A549 (cell line): Measurements from ENCODE around the gene RAPGEF2. TPM values are rescaled to one million over a fixed set of nuclear protein-coding genes. Genes with fewer than 3 reads are reported as not detected.

ENCODE experiments used
- ATAC-seq, 2 experiments: fragments of 200-7000 bp in 1 of 2; fragments of >200 bp in 1 of 2; cut with Nextera tagmentation in 1 of 2; cut with Tn5 transposase in 1 of 2; 3 replicates each; pipeline versions ENCODE4 v1.8.0 to v1.9.1; 2018 to 2020; ENCODE audit warnings: mild to moderate bottlenecking in 1 of 2, moderate library complexity in 1 of 2
- CTCF ChIA-PET: fragments of 300-600 bp; sonication (Branson Sonifier 250); formaldehyde crosslinking; extraction: SDS; loops from one replicate; lab custom pipeline; 2021; ENCODE audit warnings: antibody characterized with exemption, inconsistent platforms; lab: Yijun Ruan, JAX
- POLR2A ChIA-PET: fragments of 350-600 bp; formaldehyde crosslinking; extraction: SDS; loops from one replicate; lab custom pipeline; 2021; ENCODE audit warnings: antibody characterized with exemption, inconsistent platforms; lab: Yijun Ruan, JAX
- DNase-seq, 2 experiments: peaks; one replicate each; pipeline versions ENCODE4 v3.0.0 to v3.0.0-alpha.2; 2011 to 2016; ENCODE audit warnings: low read depth in 1 of 2, low spot score in 1 of 2
- FAIRE-seq: peaks from 2 replicates; lab custom pipeline; 2011; peaks lifted over from hg19 to GRCh38; lab: Jason Lieb, UNC
- H3K27ac ChIP-seq, 2 experiments: fragments of >200 bp; sonication (Bioruptor Twin); formaldehyde crosslinking; 3 replicates each; pipeline ENCODE4 v1.5.1; 2016 to 2017
- H3K4me1 ChIP-seq: fragments of >200 bp; sonication (Bioruptor Twin); formaldehyde crosslinking; 3 replicates; pipeline ENCODE4 v1.6.1; 2016
- H3K4me2 ChIP-seq: fragments of >200 bp; sonication (Bioruptor Twin); formaldehyde crosslinking; 3 replicates; pipeline ENCODE4 v1.6.1; 2016
- H3K4me3 ChIP-seq: fragments of >200 bp; sonication (Bioruptor Twin); formaldehyde crosslinking; 3 replicates; pipeline ENCODE4 v1.5.1; 2016
- H3K9me3 ChIP-seq: fragments of >200 bp; sonication (Bioruptor Twin); formaldehyde crosslinking; 3 replicates; pipeline ENCODE4 v1.6.1; 2016
- ATOH8 ChIP-seq: fragments of 250-450 bp; sonication (Bioruptor Pico); IDR thresholded peaks from 2 replicates; pipeline ENCODE4 v1.5.0; 2020; ENCODE audit warnings: low read depth, mild to moderate bottlenecking, moderate library complexity
- BCL3 ChIP-seq: fragments of >200 bp; sonication (Bioruptor Twin); formaldehyde crosslinking; IDR thresholded peaks from 3 replicates; pipeline ENCODE4 v1.6.1; 2016
- CEBPB ChIP-seq, 2 experiments: fragments of >200 bp in 1 of 2; sonication (Bioruptor Twin) in 1 of 2; formaldehyde crosslinking in 1 of 2; IDR thresholded peaks; 2 replicates each; pipeline ENCODE4 v1.6.1; 2012 to 2016
- CHD2 ChIP-seq: fragments of 150-350 bp; IDR thresholded peaks from 2 replicates; pipeline ENCODE4 v1.6.1; 2014; ENCODE audit warnings: low read length; ENCODE audit not compliant: partially characterized antibody
- EHF ChIP-seq: fragments of 250-450 bp; sonication (Bioruptor Pico); IDR thresholded peaks from 2 replicates; pipeline ENCODE4 v1.5.0; 2020; ENCODE audit warnings: mild to moderate bottlenecking
- ELK1 ChIP-seq: fragments of 150-350 bp; IDR thresholded peaks from 2 replicates; pipeline ENCODE4 v1.6.1; 2014; ENCODE audit warnings: low read depth, mild to moderate bottlenecking, low read length
- FOXS1 ChIP-seq: fragments of 250-450 bp; sonication (Bioruptor Pico); IDR thresholded peaks from 2 replicates; pipeline ENCODE4 v1.5.0; 2020; ENCODE audit warnings: mild to moderate bottlenecking, moderate library complexity
- GATA3 ChIP-seq: IDR thresholded peaks from 2 replicates; pipeline ENCODE4 v1.6.1; 2012; ENCODE audit warnings: borderline replicate concordance
- HMGXB4 ChIP-seq: fragments of 250-450 bp; sonication (Bioruptor Pico); IDR thresholded peaks from 2 replicates; pipeline ENCODE4 v1.5.0; 2021; ENCODE audit warnings: mild to moderate bottlenecking, moderate library complexity, borderline replicate concordance
- HOXA7 ChIP-seq: fragments of 250-450 bp; sonication (Bioruptor Pico); IDR thresholded peaks from 2 replicates; pipeline ENCODE4 v1.5.0; 2020; ENCODE audit warnings: mild to moderate bottlenecking, moderate library complexity
- MAFK ChIP-seq: fragments of 450-650 bp; IDR thresholded peaks from 2 replicates; pipeline ENCODE4 v1.6.1; 2014; ENCODE audit not compliant: partially characterized antibody
- PHF8 ChIP-seq: fragments of 200-600 bp; sonication (generic); IDR thresholded peaks from 2 replicates; pipeline ENCODE4 v1.6.1; 2016; ENCODE audit warnings: low read depth, mild to moderate bottlenecking, antibody characterized with exemption, moderate library complexity, borderline replicate concordance
- RAD21 ChIP-seq, 2 experiments: fragments of >200 bp in 1 of 2; sonication (Bioruptor Twin) in 1 of 2; formaldehyde crosslinking in 1 of 2; IDR thresholded peaks in 1 of 2; conservative IDR thresholded peaks in 1 of 2; 2 replicates in 1 of 2; 3 replicates in 1 of 2; pipeline ENCODE4 v1.6.1; 2012 to 2018; ENCODE audit warnings: inconsistent platforms in 1 of 2
- RCOR1 ChIP-seq: fragments of 150-350 bp; IDR thresholded peaks from 2 replicates; pipeline ENCODE4 v1.6.1; 2014; ENCODE audit warnings: antibody characterized with exemption, low read length, low read depth
- SMC3 ChIP-seq: fragments of >200 bp; sonication (Bioruptor Twin); formaldehyde crosslinking; IDR thresholded peaks from 3 replicates; pipeline ENCODE4 v1.6.1; 2018; ENCODE audit warnings: inconsistent platforms
- TFCP2L1 ChIP-seq: fragments of 250-450 bp; sonication (Bioruptor Pico); IDR thresholded peaks from 2 replicates; pipeline ENCODE4 v1.5.0; 2021; ENCODE audit warnings: mild to moderate bottlenecking
- ZNF302 ChIP-seq: fragments of 250-450 bp; sonication (Bioruptor Pico); IDR thresholded peaks from 2 replicates; pipeline ENCODE4 v1.9.0; 2021; ENCODE audit warnings: inconsistent platforms, mild to moderate bottlenecking, moderate library complexity
- WGBS: methylation state at CpG from one replicate; pipeline ENCODE4 v1.1.6; 2017; ENCODE audit errors: missing lambda C conversion rate; 5-methylcytosine and 5-hydroxymethylcytosine counted together
- polyA plus RNA-seq, 4 experiments: library from polyadenylated mRNA; depleted of rRNA in 3 of 4; stranded (reverse); fragments of >200 nt; fragmentation: RNase III in 1 of 4; extraction: RNeasy Plus Mini Kit Qiagen cat#74134 plus additional on column Dnase treatment in 1 of 4; gene quantifications; 2 replicates in 3 of 4; 3 replicates in 1 of 4; pipeline ENCODE4 v1.2.3, GENCODE V29; 2011 to 2017

RAPGEF2 gene
- polyA plus RNA-seq, 2 of the 4 experiments (the other 2 are of a cell fraction): 10.7 to 31.8 TPM

GRCh38 chr4:159256037-159256436 lies 153.2 kb downstream of the RAPGEF2 start (continued):
- no peak for TF ChIP-seq HMGXB4 (CRISPR knock-in tag)
- TF ChIP-seq MAFK: no peak
- TF ChIP-seq CEBPB (IDR thresholded peaks at IDR 0.05): no peak
- TF ChIP-seq SMC3: no peak

- ATAC-seq: no peak
- Histone ChIP-seq H3K4me1 (no peaks in the 10 kb centered on the region), H3K4me3 (no peak overlapping the region), H3K4me2 (no peak overlapping the region), H3K27ac (no peak overlapping the region), H3K9me3 (no peaks in the 10 kb centered on the region)
- TF ChIP-seq SMC3: no peak
- TF ChIP-seq MAFK: peak; percentile 55
- ChIA-PET CTCF (no interaction called here), POLR2A (no interaction called here)
- no peak for FAIRE-seq
- 87% methylated on average over 4 of the region's 4 CpGs for WGBS
- no peak for DNase-seq
Observed at GRCh38 chr4:159258889-159259560, 156.1 kb downstream of the RAPGEF2 start.

GRCh38 chr4:159264057-159264456 lies 161.2 kb downstream of the RAPGEF2 start:
- DNase-seq: no peak
- ChIA-PET POLR2A (no interaction called here), CTCF (no interaction called here)
- TF ChIP-seq RCOR1 (no peak), ATOH8 (CRISPR knock-in tag) (no peak), BCL3 (no peak), HOXA7 (CRISPR knock-in tag) (no peak), EHF (no peak), TFCP2L1 (CRISPR knock-in tag) (no peak), CHD2 (no peak), PHF8 (no peak), ELK1 (no peak), FOXS1 (no peak), ZNF302 (CRISPR knock-in tag) (no peak), RAD21 (conservative IDR thresholded peaks at IDR 0.05 in 1 of 2, IDR thresholded peaks at IDR 0.05 in 1 of 2) (no peak), GATA3 (no peak)
- WGBS: 89% methylated on average over 3 of the region's 3 CpGs
- Histone ChIP-seq H3K27ac (no peak overlapping the region), H3K9me3 (no peaks in the 10 kb centered on the region), H3K4me2 (no peak overlapping the region), H3K4me1 (peaks cover 7% of the 10 kb centered on the region; the same call in 1 of the 3 replicates), H3K4me3 (no peak overlapping the region)
- FAIRE-seq: no peak
- no peak for ATAC-seq
